Measurements from ENCODE around the gene KLF13.
A peak's percentile ranks its signal among the peaks of the same experiment; 100 is the strongest.

KLF13 gene

DNA sequence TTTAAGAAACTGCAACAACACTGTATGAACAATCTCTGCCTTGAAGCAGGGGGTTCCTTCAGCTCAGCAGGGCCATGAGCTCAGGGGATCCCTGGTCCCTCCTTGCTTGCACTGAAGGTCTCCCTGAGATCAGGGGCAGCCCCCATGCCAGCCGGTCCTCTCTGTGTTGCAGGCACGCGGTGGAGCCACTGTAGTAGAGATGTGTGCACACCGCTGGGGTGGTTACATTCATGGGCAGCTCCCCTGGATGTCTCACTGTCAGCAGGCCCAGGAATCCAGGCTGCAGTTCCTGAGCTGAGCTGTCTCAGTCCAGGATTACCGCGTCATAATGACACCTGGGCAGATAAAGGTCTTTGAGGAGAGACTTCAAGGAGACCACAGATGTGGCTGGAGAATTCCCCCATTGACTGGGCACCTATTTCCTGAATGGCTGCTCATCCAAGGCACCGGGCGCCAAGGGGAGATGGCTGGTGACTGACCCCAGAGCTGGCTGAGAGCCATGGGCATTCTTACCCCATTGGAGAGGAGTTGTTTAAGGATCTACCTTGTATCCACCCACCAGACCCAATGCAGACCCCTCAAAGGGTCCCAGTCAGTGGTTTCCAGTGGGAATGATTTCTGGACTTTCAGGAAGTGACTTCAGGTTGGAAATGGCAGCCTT is 10.4 kb upstream of the KLF13 start:
- DNase-seq (ENCODE audit: low read depth in 1 of 2, low spot score in 1 of 2): no peak

GRCh38 chr15:31317017-31317416 is 9.6 kb upstream of the KLF13 start:
- DNase-seq (ENCODE audit: low read depth in 1 of 2, low spot score in 1 of 2): no peak

DNA sequence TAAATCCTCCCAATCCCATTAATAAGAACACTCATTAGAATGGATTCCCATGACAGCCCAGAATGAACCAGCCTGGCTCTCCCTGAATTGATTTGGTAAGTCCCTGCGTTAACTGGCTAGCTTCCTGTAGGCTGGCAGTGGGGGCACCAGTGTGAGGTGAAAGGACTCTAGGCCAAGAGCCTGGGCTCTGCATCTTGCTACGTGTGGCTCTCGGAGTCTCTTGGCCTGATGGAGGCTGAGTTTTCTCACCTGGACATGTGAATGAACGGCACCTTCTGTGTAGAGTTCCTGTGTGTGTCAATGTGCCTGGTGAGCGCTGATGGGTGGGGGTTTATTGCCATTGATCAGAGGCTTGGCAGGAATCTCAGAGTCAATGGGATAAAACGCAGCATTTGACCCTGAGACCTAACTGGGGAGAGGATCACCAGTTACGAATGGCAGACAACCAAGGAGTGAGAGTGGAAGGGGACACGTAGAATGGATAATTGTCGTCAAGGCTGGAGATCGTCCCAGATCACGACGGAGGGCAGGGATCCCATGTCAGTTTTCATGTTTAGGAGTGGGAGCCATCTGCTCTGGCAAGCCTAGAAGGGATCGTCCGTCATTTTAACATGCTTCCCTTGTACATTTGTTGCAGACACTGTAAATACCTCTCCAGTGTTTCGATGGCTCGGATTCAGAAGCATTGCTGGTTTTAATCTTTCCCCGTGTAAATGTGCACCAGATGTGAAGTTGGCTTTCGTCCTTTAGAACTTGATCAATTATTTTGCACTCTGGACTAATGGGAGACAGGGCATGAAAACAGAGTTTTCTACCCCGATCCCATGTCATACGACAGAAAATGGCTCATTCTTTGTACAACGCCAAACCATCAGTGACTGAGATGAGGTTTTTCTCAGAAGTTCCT is 9.0 kb upstream of the KLF13 start:
- DNase-seq (ENCODE audit: low read depth in 1 of 2, low spot score in 1 of 2): no peak

GRCh38 chr15:31318429-31318828 is 8.2 kb upstream of the KLF13 start:
- DNase-seq (ENCODE audit: low read depth in 1 of 2, low spot score in 1 of 2): no peak

GRCh38 chr15:31320022-31320421 is 6.6 kb upstream of the KLF13 start:
- no peak for DNase-seq (ENCODE audit: low read depth in 1 of 2, low spot score in 1 of 2)

DNA sequence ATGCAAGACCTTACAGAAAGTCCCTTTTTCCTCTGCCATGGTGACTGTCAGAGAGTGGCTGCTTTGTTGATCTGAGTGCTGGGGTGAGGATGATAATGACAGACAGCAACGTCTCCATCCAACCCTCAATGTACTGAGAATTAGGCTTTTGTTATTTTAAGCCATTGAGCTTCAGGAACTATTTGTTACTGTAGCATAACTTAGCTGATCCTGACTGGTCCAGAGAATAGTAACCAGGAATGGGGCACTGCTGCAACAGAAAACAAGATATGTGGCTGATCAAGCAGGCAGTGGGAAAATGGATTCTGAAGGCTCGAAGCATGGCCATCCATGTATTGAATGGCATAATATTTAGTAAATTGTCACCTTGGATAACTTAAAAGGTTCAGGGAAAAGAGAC is 5.2 kb upstream of the KLF13 start:
- DNase-seq (ENCODE audit: low read depth in 1 of 2, low spot score in 1 of 2): no peak

GRCh38 chr15:31322504-31322903 is 4.1 kb upstream of the KLF13 start:
- no peak for DNase-seq (ENCODE audit: low read depth in 1 of 2, low spot score in 1 of 2)

DNA sequence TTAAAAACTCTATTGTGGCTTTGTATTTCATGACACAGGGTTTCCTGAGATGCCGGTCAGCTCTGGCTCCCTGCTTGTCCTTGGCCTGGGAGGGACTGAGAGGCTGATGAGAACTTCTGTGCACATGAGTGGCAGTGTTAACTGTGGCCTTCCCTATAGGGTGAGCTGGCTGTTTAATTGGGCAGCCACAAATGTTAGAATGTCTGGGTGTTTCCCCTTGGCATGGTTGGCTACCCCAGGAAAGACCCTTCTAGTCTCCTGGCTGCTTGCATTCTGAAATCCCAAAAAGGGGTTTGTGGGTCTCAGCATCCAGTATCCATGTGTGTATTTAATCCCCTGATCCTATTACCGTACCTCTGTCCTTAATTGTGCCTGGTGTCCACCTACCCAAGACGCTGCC is 3.0 kb upstream of the KLF13 start:
- DNase-seq (ENCODE audit: low read depth in 1 of 2, low spot score in 1 of 2): no peak

- DNase-seq (ENCODE audit: low read depth in 1 of 2, low spot score in 1 of 2): no peak
Observed at GRCh38 chr15:31324186-31324585, 2.4 kb upstream of the KLF13 start.

DNA sequence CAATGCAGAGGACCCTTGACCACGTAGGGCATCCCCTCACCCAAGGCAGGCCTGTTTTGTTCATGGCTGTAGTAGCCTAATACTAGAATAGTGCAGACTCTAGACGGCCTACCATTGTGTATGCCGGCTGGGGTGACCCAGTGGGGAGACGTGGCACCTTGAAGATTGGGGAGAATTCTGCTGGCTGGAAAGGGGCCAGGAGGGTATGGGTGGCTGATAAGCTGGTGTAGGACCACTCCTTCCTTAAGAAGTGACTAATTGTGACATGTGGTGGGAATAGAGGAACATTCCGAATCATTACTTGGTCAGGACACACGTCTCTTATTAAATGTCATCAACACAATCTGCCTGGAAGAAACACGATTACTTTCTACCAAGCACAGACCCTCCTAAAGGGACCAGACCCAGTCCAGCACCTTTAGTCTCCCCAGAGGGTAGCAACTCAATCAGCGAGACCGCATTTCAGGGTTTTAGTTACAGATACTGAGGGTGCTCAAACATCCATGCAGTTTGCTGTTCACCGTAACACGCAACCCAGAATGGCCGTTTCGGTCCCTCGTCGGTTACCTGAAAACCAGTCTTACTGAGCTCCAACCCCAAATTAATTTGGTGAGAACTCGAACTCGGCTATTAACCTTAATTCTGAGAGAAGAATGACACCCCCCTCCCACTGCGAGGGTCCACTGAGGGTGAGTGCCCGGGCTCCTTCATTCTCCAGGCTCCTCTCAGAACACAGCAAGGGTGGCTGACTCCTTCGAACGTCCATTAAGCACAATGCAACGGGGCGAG is 1.6 kb upstream of the KLF13 start:
- DNase-seq (ENCODE audit: low read depth in 1 of 2, low spot score in 1 of 2): no peak

- DNase-seq (ENCODE audit: low read depth in 1 of 2, low spot score in 1 of 2): peak in 1 of 2 donors; percentile 15
Observed at GRCh38 chr15:31325595-31326155, 960 bp upstream of the KLF13 start.

DNA sequence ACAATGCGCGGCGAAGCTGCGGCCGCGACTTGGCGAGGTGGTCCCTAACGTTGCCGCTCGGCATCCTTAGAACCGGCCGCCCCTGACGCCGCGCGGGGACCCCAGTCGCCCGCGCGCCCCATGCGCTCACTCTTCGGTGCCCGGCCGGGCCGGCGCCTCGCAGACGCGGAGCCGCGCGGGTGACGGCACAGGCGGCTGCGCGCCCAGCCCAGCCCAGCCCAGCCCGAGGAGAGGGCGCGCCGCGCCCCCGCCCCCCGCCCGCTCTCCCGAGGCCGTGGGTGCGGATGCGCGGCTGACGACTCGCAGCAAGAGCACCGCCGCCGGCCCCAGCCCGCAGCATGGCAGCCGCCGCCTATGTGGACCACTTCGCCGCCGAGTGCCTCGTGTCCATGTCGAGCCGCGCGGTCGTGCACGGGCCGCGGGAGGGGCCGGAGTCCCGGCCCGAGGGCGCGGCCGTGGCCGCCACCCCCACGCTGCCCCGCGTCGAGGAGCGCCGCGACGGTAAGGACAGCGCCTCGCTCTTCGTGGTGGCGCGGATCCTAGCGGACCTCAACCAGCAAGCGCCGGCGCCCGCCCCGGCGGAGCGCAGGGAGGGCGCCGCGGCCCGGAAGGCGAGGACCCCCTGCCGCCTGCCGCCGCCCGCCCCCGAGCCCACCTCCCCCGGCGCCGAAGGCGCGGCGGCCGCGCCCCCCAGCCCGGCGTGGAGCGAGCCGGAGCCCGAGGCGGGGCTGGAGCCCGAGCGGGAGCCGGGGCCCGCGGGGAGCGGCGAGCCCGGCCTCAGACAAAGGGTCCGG is 437 bp downstream of the KLF13 start:
- DNase-seq (ENCODE audit: low read depth in 1 of 2, low spot score in 1 of 2): peak in 1 of 2 donors; percentile 42

DNA sequence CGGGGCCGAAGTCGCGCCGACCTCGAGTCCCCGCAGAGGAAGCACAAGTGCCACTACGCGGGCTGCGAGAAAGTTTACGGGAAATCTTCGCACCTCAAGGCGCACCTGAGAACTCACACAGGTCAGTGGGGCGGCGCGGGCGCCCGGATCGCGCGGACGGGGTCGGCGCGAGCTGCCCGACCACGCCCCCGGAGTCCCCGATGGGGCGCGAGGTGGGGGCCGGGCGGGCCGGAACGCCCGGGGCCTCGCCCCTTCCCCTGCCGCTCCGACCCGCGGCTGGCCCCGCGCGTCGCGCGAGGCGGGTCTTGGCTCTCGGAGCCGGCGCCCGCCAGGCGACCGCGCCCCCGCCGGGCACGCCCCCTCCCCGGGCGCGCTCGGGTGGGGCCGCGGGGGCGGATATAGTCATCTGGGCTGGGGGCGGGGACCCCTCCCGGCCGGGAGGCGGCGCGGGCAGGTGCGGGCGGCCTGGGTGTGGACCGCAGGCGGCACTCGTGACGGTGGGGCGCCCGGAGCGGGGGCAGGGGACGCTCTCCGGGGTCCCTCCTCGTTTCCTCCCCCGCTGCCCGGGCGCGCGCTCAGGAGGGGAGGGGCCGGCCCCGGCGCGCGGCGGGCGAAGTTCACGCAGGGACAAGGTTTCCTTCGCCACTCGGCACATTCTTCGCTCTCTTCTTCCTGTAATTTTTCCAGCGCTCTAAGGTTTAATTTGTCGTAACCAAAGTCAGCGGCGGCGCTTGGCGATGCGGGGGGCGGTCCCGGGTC is 1.2 kb downstream of the KLF13 start:
- peak in 1 of 2 donors; percentile 41 for DNase-seq (ENCODE audit: low read depth in 1 of 2, low spot score in 1 of 2)

DNA sequence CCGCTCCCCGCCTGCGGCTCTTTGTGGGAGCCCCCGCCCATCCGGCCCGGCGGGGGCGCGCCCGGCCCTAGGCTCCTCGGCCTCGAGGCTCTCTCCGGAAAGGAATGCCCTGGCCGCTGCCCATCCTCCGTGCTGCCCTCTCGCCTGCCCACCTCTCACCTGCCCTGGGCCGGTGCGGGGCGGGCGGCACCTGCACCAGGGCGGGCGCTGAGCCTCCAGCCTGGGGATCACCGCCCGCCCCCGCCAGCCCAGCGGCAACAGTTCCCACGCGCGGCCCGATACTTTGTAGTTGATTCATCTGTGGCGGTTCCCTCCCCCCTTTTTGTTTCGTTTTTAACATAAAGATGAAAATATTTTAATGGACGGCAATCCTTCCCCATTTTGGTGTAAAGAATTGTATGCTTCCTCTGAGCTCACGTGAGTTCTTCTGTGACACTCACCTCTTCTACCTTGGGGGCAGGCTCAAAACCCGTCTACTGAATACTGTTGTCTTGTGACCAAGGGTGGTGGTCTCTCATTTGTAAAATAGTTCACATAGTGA is 1.9 kb downstream of the KLF13 start:
- DNase-seq (ENCODE audit: low read depth in 1 of 2, low spot score in 1 of 2): peak; percentile 59 to 67

- no peak for DNase-seq (ENCODE audit: low read depth in 1 of 2, low spot score in 1 of 2)
Observed at GRCh38 chr15:31328969-31329639, 2.5 kb downstream of the KLF13 start.

- no peak for DNase-seq (ENCODE audit: low read depth in 1 of 2, low spot score in 1 of 2)
Observed at GRCh38 chr15:31329640-31330010, 3.0 kb downstream of the KLF13 start.

GRCh38 chr15:31330111-31330785 is 3.6 kb downstream of the KLF13 start:
- no peak for DNase-seq (ENCODE audit: low read depth in 1 of 2, low spot score in 1 of 2)

DNA sequence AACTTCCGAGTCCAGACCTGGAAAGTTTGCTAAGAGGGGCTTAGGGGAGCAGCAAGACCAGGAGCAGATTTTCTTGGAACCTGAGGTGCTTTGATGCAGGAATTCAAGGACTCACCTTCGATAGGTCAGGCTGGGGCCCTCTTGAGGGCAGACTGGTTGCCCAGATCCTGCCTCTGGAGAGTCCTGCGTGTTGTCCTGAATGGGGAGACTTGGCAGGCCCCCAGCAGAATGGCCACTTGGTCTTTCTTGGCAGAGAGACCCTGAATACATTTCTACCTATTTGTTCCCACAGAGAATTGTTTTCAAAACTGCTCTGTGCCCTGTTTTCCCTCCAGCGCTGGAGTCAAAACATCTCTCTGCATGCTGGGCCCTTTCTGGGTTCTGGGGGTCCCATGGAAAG is 4.2 kb downstream of the KLF13 start:
- no peak for DNase-seq (ENCODE audit: low read depth in 1 of 2, low spot score in 1 of 2)

- no peak for DNase-seq (ENCODE audit: low read depth in 1 of 2, low spot score in 1 of 2)
Observed at GRCh38 chr15:31331389-31331788, 4.8 kb downstream of the KLF13 start.
